DND-41 (cell line): ENCODE data around the gene CELF5.

Experiments used
- ATAC-seq: fragments of 200-7000 bp; cut with Tn5 transposase; 3 replicates; pipeline ENCODE4 v1.9.1; 2021; ENCODE audit warnings: low read depth; ENCODE audit not compliant: insufficient read depth
- DNase-seq: peaks from one replicate; pipeline ENCODE4 v3.0.0-alpha.2; 2020
- H2AFZ ChIP-seq: 2 replicates; pipeline ENCODE4 v1.6.0; 2012; ENCODE audit warnings: low read depth, low read length
- H3K27ac ChIP-seq: 2 replicates; pipeline ENCODE4 v1.5.1; 2012; ENCODE audit warnings: low read length, inconsistent platforms
- H3K27me3 ChIP-seq: fragments of 200-600 bp; sonication (generic); 2 replicates; pipeline ENCODE4 v1.6.0; 2012; ENCODE audit warnings: low read length, mild to moderate bottlenecking, inconsistent platforms; ENCODE audit not compliant: insufficient read depth, poor library complexity
- H3K36me3 ChIP-seq: 2 replicates; pipeline ENCODE4 v1.5.1; 2012; ENCODE audit warnings: low read length, inconsistent platforms; ENCODE audit not compliant: insufficient read depth
- H3K4me1 ChIP-seq: 2 replicates; pipeline ENCODE4 v1.5.1; 2012; ENCODE audit warnings: mild to moderate bottlenecking, low read length; ENCODE audit not compliant: insufficient read depth
- H3K4me2 ChIP-seq: 2 replicates; pipeline ENCODE4 v1.6.0; 2012; ENCODE audit warnings: mild to moderate bottlenecking, moderate library complexity, low read length, inconsistent platforms; ENCODE audit not compliant: insufficient read depth
- H3K4me3 ChIP-seq, 2 experiments: fragments of 200-600 bp in 1 of 2; shearing (Covaris generic) in 1 of 2; 2 replicates each; pipeline ENCODE4 v1.5.1; 2012 to 2016; ENCODE audit warnings: inconsistent platforms in 2 of 2, low read length in 2 of 2, mild to moderate bottlenecking in 2 of 2, low read depth in 1 of 2, moderate library complexity in 1 of 2
- H3K79me2 ChIP-seq: 2 replicates; pipeline ENCODE4 v1.6.0; 2012; ENCODE audit warnings: low read length, inconsistent platforms; ENCODE audit not compliant: insufficient read depth
- H3K9ac ChIP-seq: 2 replicates; pipeline ENCODE4 v1.6.0; 2012; ENCODE audit warnings: low read depth, mild to moderate bottlenecking, inconsistent platforms, low read length, moderate library complexity
- H3K9me3 ChIP-seq: 2 replicates; pipeline ENCODE4 v1.5.1; 2012; ENCODE audit warnings: low read length, moderate library complexity, mild to moderate bottlenecking, inconsistent platforms; ENCODE audit not compliant: insufficient read depth, severe bottlenecking
- H4K20me1 ChIP-seq: 2 replicates; pipeline ENCODE4 v1.6.0; 2012; ENCODE audit warnings: low read length; ENCODE audit not compliant: insufficient read depth
- EZH2 ChIP-seq: IDR thresholded peaks from 3 replicates; pipeline ENCODE4 v1.6.1; 2012; ENCODE audit warnings: borderline replicate concordance, low read depth, mild to moderate bottlenecking, moderate library complexity, low read length, inconsistent platforms; ENCODE audit not compliant: severe bottlenecking
- TF ChIP-seq, protein P1 (sequence below): IDR thresholded peaks from 2 replicates; pipeline ENCODE4 v1.5.1; 2012; ENCODE audit warnings: borderline replicate concordance, low read length, moderate library complexity, mild to moderate bottlenecking; ENCODE audit not compliant: poor library complexity, severe bottlenecking; ENCODE audit errors: extremely low read depth

Gene CELF5

DNA sequence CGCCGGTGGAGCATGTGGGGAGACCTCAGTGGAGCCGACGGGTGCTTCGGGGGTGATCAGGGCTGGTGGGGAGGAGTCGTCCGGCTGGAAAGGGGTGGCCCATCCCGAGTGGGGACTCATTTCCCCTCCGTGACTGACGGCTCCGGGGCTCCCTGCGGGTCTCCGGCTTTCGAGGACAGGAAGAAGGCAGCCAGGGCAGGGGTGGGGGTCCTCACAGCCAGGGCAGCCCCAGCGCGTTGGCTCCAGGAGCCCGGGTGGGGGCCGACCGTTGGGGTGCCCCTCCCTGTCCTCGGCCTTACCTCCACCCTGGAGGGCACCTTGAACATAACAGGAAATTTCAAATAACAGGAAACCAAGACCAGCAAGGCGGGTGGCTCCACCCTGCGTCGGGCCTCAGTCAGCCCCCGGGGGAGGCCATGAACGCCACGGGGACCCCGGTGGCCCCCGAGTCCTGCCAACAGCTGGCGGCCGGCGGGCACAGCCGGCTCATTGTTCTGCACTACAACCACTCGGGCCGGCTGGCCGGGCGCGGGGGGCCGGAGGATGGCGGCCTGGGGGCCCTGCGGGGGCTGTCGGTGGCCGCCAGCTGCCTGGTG lies 46.0 kb upstream of the CELF5 start, which contains the start of gene S1PR4:
S1PR4 (plus strand) TSS at position 393 of the 596 bp plus-strand sequence; CDS start at position 417, 24 bp downstream.
- ATAC-seq (peak; percentile 77), DNase-seq (peak; percentile 81)
- peak within 1 kb of the TSS; percentile 66 for H2AFZ ChIP-seq
- peaks cover 28% of the 10 kb centered on the region for H4K20me1 ChIP-seq
- H3K27ac ChIP-seq: peak within 1 kb of the TSS; percentile 86
- peak within 1 kb of the TSS; percentile 91 for H3K9ac ChIP-seq
- H3K4me1 ChIP-seq: peaks cover 46% of the 10 kb centered on the region
- peak within 1 kb of the TSS; percentile 55 to 82 for H3K4me3 ChIP-seq
- peaks cover 61% of the 10 kb centered on the region for H3K79me2 ChIP-seq
- H3K4me2 ChIP-seq: peak within 1 kb of the TSS; percentile 96
- H3K9me3 ChIP-seq: no peaks in the 10 kb centered on the region
- TF ChIP-seq, protein P1, sequence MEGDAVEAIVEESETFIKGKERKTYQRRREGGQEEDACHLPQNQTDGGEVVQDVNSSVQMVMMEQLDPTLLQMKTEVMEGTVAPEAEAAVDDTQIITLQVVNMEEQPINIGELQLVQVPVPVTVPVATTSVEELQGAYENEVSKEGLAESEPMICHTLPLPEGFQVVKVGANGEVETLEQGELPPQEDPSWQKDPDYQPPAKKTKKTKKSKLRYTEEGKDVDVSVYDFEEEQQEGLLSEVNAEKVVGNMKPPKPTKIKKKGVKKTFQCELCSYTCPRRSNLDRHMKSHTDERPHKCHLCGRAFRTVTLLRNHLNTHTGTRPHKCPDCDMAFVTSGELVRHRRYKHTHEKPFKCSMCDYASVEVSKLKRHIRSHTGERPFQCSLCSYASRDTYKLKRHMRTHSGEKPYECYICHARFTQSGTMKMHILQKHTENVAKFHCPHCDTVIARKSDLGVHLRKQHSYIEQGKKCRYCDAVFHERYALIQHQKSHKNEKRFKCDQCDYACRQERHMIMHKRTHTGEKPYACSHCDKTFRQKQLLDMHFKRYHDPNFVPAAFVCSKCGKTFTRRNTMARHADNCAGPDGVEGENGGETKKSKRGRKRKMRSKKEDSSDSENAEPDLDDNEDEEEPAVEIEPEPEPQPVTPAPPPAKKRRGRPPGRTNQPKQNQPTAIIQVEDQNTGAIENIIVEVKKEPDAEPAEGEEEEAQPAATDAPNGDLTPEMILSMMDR: peak; percentile 58
- TF ChIP-seq EZH2: no peak
- H3K27me3 ChIP-seq: no peaks in the 10 kb centered on the region
- peaks cover 27% of the 10 kb centered on the region for H3K36me3 ChIP-seq

DNA sequence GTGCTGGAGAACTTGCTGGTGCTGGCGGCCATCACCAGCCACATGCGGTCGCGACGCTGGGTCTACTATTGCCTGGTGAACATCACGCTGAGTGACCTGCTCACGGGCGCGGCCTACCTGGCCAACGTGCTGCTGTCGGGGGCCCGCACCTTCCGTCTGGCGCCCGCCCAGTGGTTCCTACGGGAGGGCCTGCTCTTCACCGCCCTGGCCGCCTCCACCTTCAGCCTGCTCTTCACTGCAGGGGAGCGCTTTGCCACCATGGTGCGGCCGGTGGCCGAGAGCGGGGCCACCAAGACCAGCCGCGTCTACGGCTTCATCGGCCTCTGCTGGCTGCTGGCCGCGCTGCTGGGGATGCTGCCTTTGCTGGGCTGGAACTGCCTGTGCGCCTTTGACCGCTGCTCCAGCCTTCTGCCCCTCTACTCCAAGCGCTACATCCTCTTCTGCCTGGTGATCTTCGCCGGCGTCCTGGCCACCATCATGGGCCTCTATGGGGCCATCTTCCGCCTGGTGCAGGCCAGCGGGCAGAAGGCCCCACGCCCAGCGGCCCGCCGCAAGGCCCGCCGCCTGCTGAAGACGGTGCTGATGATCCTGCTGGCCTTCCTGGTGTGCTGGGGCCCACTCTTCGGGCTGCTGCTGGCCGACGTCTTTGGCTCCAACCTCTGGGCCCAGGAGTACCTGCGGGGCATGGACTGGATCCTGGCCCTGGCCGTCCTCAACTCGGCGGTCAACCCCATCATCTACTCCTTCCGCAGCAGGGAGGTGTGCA lies 45.3 kb upstream of the CELF5 start:
- H3K9me3 ChIP-seq: no peaks in the 10 kb centered on the region
- H3K4me3 ChIP-seq: peak overlapping the region; percentile 55 to 82
- TF ChIP-seq, protein P1: peak; percentile 16
- TF ChIP-seq EZH2: no peak
- H3K27ac ChIP-seq: peak overlapping the region; percentile 86
- H3K4me1 ChIP-seq: peaks cover 53% of the 10 kb centered on the region
- DNase-seq: no peak
- no peaks in the 10 kb centered on the region for H3K27me3 ChIP-seq
- H3K79me2 ChIP-seq: peaks cover 68% of the 10 kb centered on the region
- H4K20me1 ChIP-seq: peaks cover 34% of the 10 kb centered on the region
- peak overlapping the region; percentile 96 for H3K4me2 ChIP-seq
- peak overlapping the region; percentile 91 for H3K9ac ChIP-seq
- peak overlapping the region; percentile 66; the same call in 1 of the 2 replicates for H2AFZ ChIP-seq
- H3K36me3 ChIP-seq: peaks cover 34% of the 10 kb centered on the region
- peak; percentile 22 for ATAC-seq

DNA sequence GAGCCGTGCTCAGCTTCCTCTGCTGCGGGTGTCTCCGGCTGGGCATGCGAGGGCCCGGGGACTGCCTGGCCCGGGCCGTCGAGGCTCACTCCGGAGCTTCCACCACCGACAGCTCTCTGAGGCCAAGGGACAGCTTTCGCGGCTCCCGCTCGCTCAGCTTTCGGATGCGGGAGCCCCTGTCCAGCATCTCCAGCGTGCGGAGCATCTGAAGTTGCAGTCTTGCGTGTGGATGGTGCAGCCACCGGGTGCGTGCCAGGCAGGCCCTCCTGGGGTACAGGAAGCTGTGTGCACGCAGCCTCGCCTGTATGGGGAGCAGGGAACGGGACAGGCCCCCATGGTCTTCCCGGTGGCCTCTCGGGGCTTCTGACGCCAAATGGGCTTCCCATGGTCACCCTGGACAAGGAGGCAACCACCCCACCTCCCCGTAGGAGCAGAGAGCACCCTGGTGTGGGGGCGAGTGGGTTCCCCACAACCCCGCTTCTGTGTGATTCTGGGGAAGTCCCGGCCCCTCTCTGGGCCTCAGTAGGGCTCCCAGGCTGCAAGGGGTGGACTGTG lies 44.6 kb upstream of the CELF5 start:
- DNase-seq (peak; percentile 51), ATAC-seq (peak; percentile 21)
- Histone ChIP-seq H3K36me3 (peaks cover 37% of the 10 kb centered on the region), H3K27ac (peak overlapping the region; percentile 86), H3K4me1 (peaks cover 60% of the 10 kb centered on the region), H3K9me3 (no peaks in the 10 kb centered on the region), H3K27me3 (no peaks in the 10 kb centered on the region), H3K9ac (peak overlapping the region; percentile 91), H3K79me2 (peaks cover 75% of the 10 kb centered on the region), H3K4me3 (peak overlapping the region; percentile 55 to 82), H3K4me2 (peak overlapping the region; percentile 96), H4K20me1 (peaks cover 41% of the 10 kb centered on the region), H2AFZ (no peak overlapping the region)
- TF ChIP-seq, protein P1: peak; percentile 3
- no peak for TF ChIP-seq EZH2
